HEK293 (cell line): Measurements from ENCODE around the gene B4GALNT2.

Experiments used
- ZNF121 ChIP-seq: fragments of 450-650 bp; formaldehyde crosslinking; IDR thresholded peaks from 2 replicates; pipeline ENCODE4 v1.5.1; 2016; ENCODE audit warnings: missing biosample characterization, missing genetic modification characterization
- TF ChIP-seq, protein P1 (sequence below): fragments of 450-650 bp; formaldehyde crosslinking; IDR thresholded peaks from 2 replicates; pipeline ENCODE4 v1.5.1; 2016; ENCODE audit warnings: missing biosample characterization, missing genetic modification characterization
- TF ChIP-seq, protein P2 (sequence below): fragments of 450-650 bp; formaldehyde crosslinking; conservative IDR thresholded peaks from 2 replicates; pipeline ENCODE4 v1.5.1; 2016; ENCODE audit warnings: low read depth, missing biosample characterization, missing genetic modification characterization
- TF ChIP-seq, protein P3 (sequence below): sonication (generic); formaldehyde crosslinking; IDR thresholded peaks from 2 replicates; pipeline ENCODE4 v1.8.1; 2022; ENCODE audit warnings: mild to moderate bottlenecking, moderate library complexity, missing genetic modification reagents

DNA sequence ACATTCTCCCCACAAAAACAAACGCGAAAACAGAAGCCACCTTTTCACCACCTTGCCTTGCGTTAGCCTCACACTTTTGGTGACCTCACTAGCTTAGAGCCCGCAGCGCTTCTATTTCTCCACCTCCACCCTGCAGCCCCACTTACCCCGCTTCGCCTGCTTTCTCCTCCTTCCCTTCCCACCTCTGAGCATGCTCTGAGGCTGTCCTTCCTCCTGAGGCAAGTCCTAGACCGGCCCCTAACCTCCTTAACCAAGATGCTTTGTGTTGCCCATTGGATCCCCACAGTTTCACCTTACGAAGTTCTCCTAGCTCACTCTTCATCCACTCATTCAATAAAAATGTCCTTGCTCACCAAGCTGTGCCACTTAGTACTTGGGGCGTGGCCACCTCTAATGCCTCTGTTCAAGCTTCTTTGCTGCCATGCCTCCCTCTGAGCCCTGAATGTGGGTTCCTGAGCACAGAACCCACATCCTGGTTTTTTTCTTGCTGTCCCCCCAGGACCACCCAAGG lies 76.5 kb downstream of the B4GALNT2 start:
- TF ChIP-seq, protein P1, sequence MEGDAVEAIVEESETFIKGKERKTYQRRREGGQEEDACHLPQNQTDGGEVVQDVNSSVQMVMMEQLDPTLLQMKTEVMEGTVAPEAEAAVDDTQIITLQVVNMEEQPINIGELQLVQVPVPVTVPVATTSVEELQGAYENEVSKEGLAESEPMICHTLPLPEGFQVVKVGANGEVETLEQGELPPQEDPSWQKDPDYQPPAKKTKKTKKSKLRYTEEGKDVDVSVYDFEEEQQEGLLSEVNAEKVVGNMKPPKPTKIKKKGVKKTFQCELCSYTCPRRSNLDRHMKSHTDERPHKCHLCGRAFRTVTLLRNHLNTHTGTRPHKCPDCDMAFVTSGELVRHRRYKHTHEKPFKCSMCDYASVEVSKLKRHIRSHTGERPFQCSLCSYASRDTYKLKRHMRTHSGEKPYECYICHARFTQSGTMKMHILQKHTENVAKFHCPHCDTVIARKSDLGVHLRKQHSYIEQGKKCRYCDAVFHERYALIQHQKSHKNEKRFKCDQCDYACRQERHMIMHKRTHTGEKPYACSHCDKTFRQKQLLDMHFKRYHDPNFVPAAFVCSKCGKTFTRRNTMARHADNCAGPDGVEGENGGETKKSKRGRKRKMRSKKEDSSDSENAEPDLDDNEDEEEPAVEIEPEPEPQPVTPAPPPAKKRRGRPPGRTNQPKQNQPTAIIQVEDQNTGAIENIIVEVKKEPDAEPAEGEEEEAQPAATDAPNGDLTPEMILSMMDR (tag by site-specific recombination), result no peak
- TF ChIP-seq, protein P2, sequence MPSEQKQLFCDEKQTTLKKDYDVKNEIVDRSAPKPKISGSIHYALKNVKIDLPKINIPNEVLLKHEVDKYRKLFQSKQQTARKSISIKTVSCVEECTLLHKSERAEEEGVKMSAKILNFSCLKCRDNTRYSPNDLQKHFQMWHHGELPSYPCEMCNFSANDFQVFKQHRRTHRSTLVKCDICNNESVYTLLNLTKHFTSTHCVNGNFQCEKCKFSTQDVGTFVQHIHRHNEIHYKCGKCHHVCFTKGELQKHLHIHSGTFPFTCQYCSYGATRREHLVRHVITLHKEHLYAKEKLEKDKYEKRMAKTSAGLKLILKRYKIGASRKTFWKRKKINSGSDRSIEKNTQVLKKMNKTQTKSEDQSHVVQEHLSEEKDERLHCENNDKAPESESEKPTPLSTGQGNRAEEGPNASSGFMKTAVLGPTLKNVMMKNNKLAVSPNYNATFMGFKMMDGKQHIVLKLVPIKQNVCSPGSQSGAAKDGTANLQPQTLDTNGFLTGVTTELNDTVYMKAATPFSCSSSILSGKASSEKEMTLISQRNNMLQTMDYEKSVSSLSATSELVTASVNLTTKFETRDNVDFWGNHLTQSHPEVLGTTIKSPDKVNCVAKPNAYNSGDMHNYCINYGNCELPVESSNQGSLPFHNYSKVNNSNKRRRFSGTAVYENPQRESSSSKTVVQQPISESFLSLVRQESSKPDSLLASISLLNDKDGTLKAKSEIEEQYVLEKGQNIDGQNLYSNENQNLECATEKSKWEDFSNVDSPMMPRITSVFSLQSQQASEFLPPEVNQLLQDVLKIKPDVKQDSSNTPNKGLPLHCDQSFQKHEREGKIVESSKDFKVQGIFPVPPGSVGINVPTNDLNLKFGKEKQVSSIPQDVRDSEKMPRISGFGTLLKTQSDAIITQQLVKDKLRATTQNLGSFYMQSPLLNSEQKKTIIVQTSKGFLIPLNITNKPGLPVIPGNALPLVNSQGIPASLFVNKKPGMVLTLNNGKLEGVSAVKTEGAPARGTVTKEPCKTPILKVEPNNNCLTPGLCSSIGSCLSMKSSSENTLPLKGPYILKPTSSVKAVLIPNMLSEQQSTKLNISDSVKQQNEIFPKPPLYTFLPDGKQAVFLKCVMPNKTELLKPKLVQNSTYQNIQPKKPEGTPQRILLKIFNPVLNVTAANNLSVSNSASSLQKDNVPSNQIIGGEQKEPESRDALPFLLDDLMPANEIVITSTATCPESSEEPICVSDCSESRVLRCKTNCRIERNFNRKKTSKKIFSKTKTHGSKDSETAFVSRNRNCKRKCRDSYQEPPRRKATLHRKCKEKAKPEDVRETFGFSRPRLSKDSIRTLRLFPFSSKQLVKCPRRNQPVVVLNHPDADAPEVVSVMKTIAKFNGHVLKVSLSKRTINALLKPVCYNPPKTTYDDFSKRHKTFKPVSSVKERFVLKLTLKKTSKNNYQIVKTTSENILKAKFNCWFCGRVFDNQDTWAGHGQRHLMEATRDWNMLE (tag by site-specific recombination), result no peak
- TF ChIP-seq, protein P3, sequence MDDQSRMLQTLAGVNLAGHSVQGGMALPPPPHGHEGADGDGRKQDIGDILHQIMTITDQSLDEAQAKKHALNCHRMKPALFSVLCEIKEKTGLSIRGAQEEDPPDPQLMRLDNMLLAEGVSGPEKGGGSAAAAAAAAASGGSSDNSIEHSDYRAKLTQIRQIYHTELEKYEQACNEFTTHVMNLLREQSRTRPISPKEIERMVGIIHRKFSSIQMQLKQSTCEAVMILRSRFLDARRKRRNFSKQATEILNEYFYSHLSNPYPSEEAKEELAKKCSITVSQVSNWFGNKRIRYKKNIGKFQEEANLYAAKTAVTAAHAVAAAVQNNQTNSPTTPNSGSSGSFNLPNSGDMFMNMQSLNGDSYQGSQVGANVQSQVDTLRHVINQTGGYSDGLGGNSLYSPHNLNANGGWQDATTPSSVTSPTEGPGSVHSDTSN (CRISPR knock-in tag), result no peak
- no peak for TF ChIP-seq ZNF121 (tag by site-specific recombination)
